HepG2 (cell line): ENCODE results near the gene ODAD4. TPM values are rescaled to one million over a fixed set of nuclear protein-coding genes. Genes with fewer than 3 reads are reported as not detected.

Experiments
- ATAC-seq: fragments of 200-7000 bp; cut with Tn5 transposase; 3 replicates; pipeline ENCODE4 v1.9.1; 2020; ENCODE audit warnings: mild to moderate bottlenecking, moderate library complexity
- BruUV-seq: library from RNA; stranded (reverse); fragments of 400-500 nt; replicated peaks from 2 replicates; lab custom pipeline; 2021; lab: Mats Ljungman, UMichigan
- CTCF ChIA-PET: fragments of 300-600 bp; formaldehyde crosslinking; extraction: SDS; loops from one replicate; lab custom pipeline; 2021; ENCODE audit warnings: low total read pairs, inconsistent platforms, low intra/inter-chr PET ratio; lab: Yijun Ruan, JAX
- POLR2A ChIA-PET: fragments of 350-600 bp; sonication (Branson Sonifier 250); formaldehyde crosslinking; loops from one replicate; lab custom pipeline; 2020; ENCODE audit warnings: antibody characterized with exemption, inconsistent platforms; lab: Yijun Ruan, JAX
- DNase-seq: peaks from one replicate; pipeline ENCODE4 v3.0.0-alpha.2; 2015; ENCODE audit warnings: low spot score
- FAIRE-seq: peaks from 3 replicates; lab custom pipeline; 2011; peaks lifted over from hg19 to GRCh38; lab: Jason Lieb, UNC
- H2AFZ ChIP-seq: one replicate; pipeline ENCODE4 v1.6.1; 2011; ENCODE audit warnings: low read length, inconsistent platforms
- H3K27ac ChIP-seq: fragments of 300-600 bp; 3 replicates; pipeline ENCODE4 v1.8.0; 2011; ENCODE audit warnings: mixed run types, mild to moderate bottlenecking, mixed read lengths, low read length, inconsistent platforms; ENCODE audit not compliant: insufficient read depth; ENCODE audit errors: extremely low read length
- H3K27me3 ChIP-seq, 2 experiments: fragments of 200-600 bp in 1 of 2; 2 replicates in 1 of 2; 3 replicates in 1 of 2; pipeline versions ENCODE4 v1.6.0 to v1.8.0; 2011; ENCODE audit warnings: low read length in 2 of 2, mild to moderate bottlenecking in 2 of 2, moderate library complexity in 2 of 2, inconsistent platforms in 1 of 2; ENCODE audit not compliant: insufficient read depth in 2 of 2, control insufficient read depth in 1 of 2
- H3K36me3 ChIP-seq, 2 experiments: fragments of 200-600 bp in 1 of 2; replicated peaks in 1 of 2; 2 replicates in 1 of 2; 3 replicates in 1 of 2; pipeline versions ENCODE4 v1.5.1 to v1.8.0; 2011; ENCODE audit warnings: low read length in 2 of 2, inconsistent platforms in 1 of 2; ENCODE audit not compliant: insufficient read depth in 2 of 2, control insufficient read depth in 1 of 2
- H3K4me1 ChIP-seq: 2 replicates; pipeline ENCODE4 v1.5.1; 2012; ENCODE audit warnings: low read length, inconsistent platforms; ENCODE audit not compliant: insufficient read depth
- H3K4me2 ChIP-seq: 2 replicates; pipeline ENCODE4 v1.6.0; 2011; ENCODE audit warnings: low read depth, low read length, inconsistent platforms
- H3K4me3 ChIP-seq, 3 experiments: fragments of 200-600 bp in 1 of 3; sonication (generic), shearing (Covaris generic) in 1 of 3; replicated peaks in 1 of 3; 2 replicates each; pipeline ENCODE4 v1.5.1; 2011 to 2016; ENCODE audit warnings: low read length in 3 of 3, inconsistent platforms in 2 of 3, low read depth in 2 of 3, mild to moderate bottlenecking in 2 of 3, control low read depth in 1 of 3, mixed read lengths in 1 of 3; ENCODE audit not compliant: insufficient read depth in 1 of 3
- H3K79me2 ChIP-seq: one replicate; pipeline ENCODE4 v1.6.1; 2011; ENCODE audit warnings: low read length, inconsistent platforms; ENCODE audit not compliant: insufficient read depth
- H3K9ac ChIP-seq: 2 replicates; pipeline ENCODE4 v1.6.0; 2011; ENCODE audit warnings: mild to moderate bottlenecking, low read depth, low read length, inconsistent platforms; ENCODE audit not compliant: insufficient read depth
- H3K9me3 ChIP-seq: 2 replicates; pipeline ENCODE4 v1.5.1; 2012; ENCODE audit warnings: mild to moderate bottlenecking, low read length
- H4K20me1 ChIP-seq: 2 replicates; pipeline ENCODE4 v1.6.0; 2011; ENCODE audit warnings: inconsistent platforms, mild to moderate bottlenecking, low read length, moderate library complexity; ENCODE audit not compliant: insufficient read depth
- BHLHE40 ChIP-seq: IDR thresholded peaks from 2 replicates; pipeline ENCODE4 v1.6.1; 2011; ENCODE audit warnings: low read length, improper control_type of control experiment
- MBNL3 ChIP-seq: fragments of 250-450 bp; sonication (Bioruptor Pico); conservative IDR thresholded peaks from 2 replicates; pipeline ENCODE4 v1.8.0; 2022; ENCODE audit warnings: mild to moderate bottlenecking, inconsistent platforms
- ZNF710 ChIP-seq: sonication (generic); formaldehyde crosslinking; IDR thresholded peaks from 2 replicates; pipeline ENCODE4 v1.5.0; 2020; ENCODE audit warnings: mild to moderate bottlenecking, missing genetic modification reagents, borderline replicate concordance
- ZNF770 ChIP-seq: sonication (generic); formaldehyde crosslinking; IDR thresholded peaks from 2 replicates; pipeline ENCODE4 v1.5.0; 2020; ENCODE audit warnings: mild to moderate bottlenecking, missing genetic modification reagents
- WGBS: methylation state at CpG from one replicate; pipeline ENCODE4 v1.1.6; 2017; ENCODE audit warnings: low lambda C conversion rate; 5-methylcytosine and 5-hydroxymethylcytosine counted together
- in situ Hi-C: cut with HindIII; loops from 2 replicates; pipeline ENCODE4 v1.10.0; 2017; ENCODE audit warnings: low pct_unique_long_range_greater_than_20kb; ENCODE audit not compliant: extremely low pct_ligation_motif_present
- intact Hi-C: fragments of 100-400 bp; cut with micrococcal nuclease; formaldehyde crosslinking; loops from one replicate; pipeline ENCODE4 v1.10.0; 2022; ENCODE audit not compliant: unreplicated experiment
- polyA plus RNA-seq, 8 experiments: library from polyadenylated mRNA; depleted of rRNA in 3 of 8; stranded (reverse) in 7 of 8; unstranded in 1 of 8; fragments of >200 nt; fragmentation: Illumina TruSeq in 4 of 8; extraction: Trizol in 4 of 8; gene quantifications; 2 replicates each; pipeline versions ENCODE4 v1.2.1 to v1.2.3, GENCODE V29; 2011 to 2016; ENCODE audit warnings: low read depth in 4 of 8, missing spikeins in 1 of 8, mixed read lengths in 1 of 8; ENCODE audit not compliant: insufficient read depth in 1 of 8
- total RNA-seq, 5 experiments: library from RNA; depleted of rRNA; stranded (reverse); fragments of >200 nt; fragmentation: Illumina TruSeq; extraction: Trizol; gene quantifications; 2 replicates each; pipeline ENCODE4 v1.2.3, GENCODE V29; 2016; ENCODE audit warnings: low read depth in 1 of 5

Gene ODAD4
- total and polyA plus RNA-seq, 2 of the 13 experiments (the other 11 are each of a cell fraction or from before 2014, with no cell fraction given): 0.48 to 0.53 TPM

- 83% methylated on average over 3 of the region's 3 CpGs for WGBS
- DNase-seq: no peak
- CTCF ChIA-PET: no interaction called here
- Histone ChIP-seq H3K27ac (no peak overlapping the region), H3K4me1 (peaks cover 64% of the 10 kb centered on the region), H2AFZ (no peak overlapping the region), H3K79me2 (no peaks in the 10 kb centered on the region)
- BruUV-seq: no TSS peak
- TF ChIP-seq ZNF710 (CRISPR knock-in tag) (no peak), ZNF770 (CRISPR knock-in tag) (peak; percentile 74), BHLHE40 (no peak), MBNL3 (CRISPR knock-in tag) (no peak)
- TF ChIP-seq, all 625 proteins: peak for 1
- Histone ChIP-seq H3K4me3 (no peak overlapping the region), H3K36me3 (no peaks in the 10 kb centered on the region), H3K4me2 (no peak overlapping the region), H3K9me3 (no peaks in the 10 kb centered on the region), H3K27me3 (no peaks in the 10 kb centered on the region), H3K9ac (no peak overlapping the region), H4K20me1 (no peaks in the 10 kb centered on the region)
- ATAC-seq: no peak
- in situ Hi-C loops (no loop called here), intact Hi-C loops (no loop called here)
- POLR2A ChIA-PET: no interaction called here
- no peak for FAIRE-seq
Observed at GRCh38 chr17:41943492-41943891, 13.1 kb downstream of the ODAD4 start.
